IMR-90 (cell line): ENCODE results near the gene MAP7D1. TPM values are rescaled to one million over a fixed set of nuclear protein-coding genes. Genes with fewer than 3 reads are reported as not detected.

Source experiments
- ATAC-seq: fragments of 200-7000 bp; cut with Tn5 transposase; 2 replicates; pipeline ENCODE4 v1.9.1; 2020; ENCODE audit warnings: low read depth, mild to moderate bottlenecking, moderate library complexity
- BruUV-seq: library from RNA; stranded (reverse); fragments of 400-500 nt; replicated peaks from 2 replicates; lab custom pipeline; 2021; lab: Mats Ljungman, UMichigan
- CTCF ChIA-PET: fragments of 300-600 bp; formaldehyde crosslinking; extraction: SDS; loops from one replicate; lab custom pipeline; 2021; ENCODE audit warnings: antibody characterized with exemption; lab: Yijun Ruan, JAX
- POLR2A ChIA-PET: fragments of 300-600 bp; sonication (Branson Sonifier 250); formaldehyde crosslinking; loops from one replicate; lab custom pipeline; 2022; ENCODE audit warnings: antibody characterized with exemption; ENCODE audit not compliant: unreplicated experiment; lab: Charles Lee
- DNase-seq: peaks from one replicate; pipeline ENCODE4 v3.0.0; 2013
- H2AFZ ChIP-seq: replicated peaks from 2 replicates; pipeline ENCODE3; 2013; ENCODE audit warnings: low read length, mild to moderate bottlenecking; ENCODE audit not compliant: poor library complexity
- H2AK5ac ChIP-seq: 2 replicates; pipeline ENCODE4 v1.6.1; 2013; ENCODE audit warnings: low read depth, low read length, inconsistent platforms
- H2AK9ac ChIP-seq: replicated peaks from 2 replicates; pipeline ENCODE3; 2013; ENCODE audit warnings: mild to moderate bottlenecking, low read depth, low read length, moderate library complexity; ENCODE audit not compliant: poor library complexity
- H2BK120ac ChIP-seq: 2 replicates; pipeline ENCODE4 v1.6.1; 2013; ENCODE audit warnings: low read depth, low read length, inconsistent platforms
- H2BK15ac ChIP-seq: 3 replicates; pipeline ENCODE4 v1.6.1; 2013; ENCODE audit warnings: low read depth, low read length, inconsistent platforms
- H2BK20ac ChIP-seq: 2 replicates; pipeline ENCODE4 v1.6.1; 2013; ENCODE audit warnings: low read depth, mild to moderate bottlenecking, inconsistent platforms, low read length, moderate library complexity
- H2BK5ac ChIP-seq: 2 replicates; pipeline ENCODE4 v1.6.1; 2013; ENCODE audit warnings: mild to moderate bottlenecking, low read depth, low read length, inconsistent platforms; ENCODE audit not compliant: poor library complexity, severe bottlenecking
- H3K14ac ChIP-seq: replicated peaks from 2 replicates; pipeline ENCODE4 v1.6.1; 2013; ENCODE audit warnings: low read depth, low read length, inconsistent platforms
- H3K18ac ChIP-seq: 2 replicates; pipeline ENCODE4 v1.6.1; 2013; ENCODE audit warnings: low read depth, low read length, control low read depth
- H3K23ac ChIP-seq: 2 replicates; pipeline ENCODE4 v1.6.1; 2013; ENCODE audit warnings: low read depth, low read length, inconsistent platforms
- H3K27ac ChIP-seq: 2 replicates; pipeline ENCODE4 v1.5.1; 2013; ENCODE audit warnings: mild to moderate bottlenecking, control low read depth, low read length; ENCODE audit not compliant: insufficient read depth
- H3K27me3 ChIP-seq: 2 replicates; pipeline ENCODE4 v1.6.1; 2013; ENCODE audit warnings: low read length; ENCODE audit not compliant: control insufficient read depth, insufficient read depth
- H3K36me3 ChIP-seq: 2 replicates; pipeline ENCODE4 v1.6.1; 2013; ENCODE audit warnings: low read length, mixed read lengths; ENCODE audit not compliant: control insufficient read depth, insufficient read depth
- H3K4ac ChIP-seq: 2 replicates; pipeline ENCODE4 v1.6.1; 2013; ENCODE audit warnings: low read depth, low read length, inconsistent platforms
- H3K4me1 ChIP-seq: 2 replicates; pipeline ENCODE4 v1.6.1; 2013; ENCODE audit warnings: low read length, mixed read lengths; ENCODE audit not compliant: control insufficient read depth, insufficient read depth
- H3K4me2 ChIP-seq: 2 replicates; pipeline ENCODE4 v1.6.1; 2013; ENCODE audit warnings: low read depth, mild to moderate bottlenecking, control low read depth, low read length, moderate library complexity
- H3K4me3 ChIP-seq: 2 replicates; pipeline ENCODE4 v1.5.1; 2013; ENCODE audit warnings: low read depth, mild to moderate bottlenecking, control low read depth, low read length, moderate library complexity; ENCODE audit not compliant: insufficient read depth
- H3K56ac ChIP-seq: 2 replicates; pipeline ENCODE4 v1.6.1; 2013; ENCODE audit warnings: low read length, inconsistent platforms; ENCODE audit not compliant: insufficient read depth; ENCODE audit errors: extremely low read depth
- H3K79me1 ChIP-seq, 2 experiments: 2 replicates each; pipeline ENCODE4 v1.6.1; 2013; ENCODE audit warnings: low read length in 2 of 2, inconsistent platforms in 1 of 2, low read depth in 1 of 2
- H3K9ac ChIP-seq: 2 replicates; pipeline ENCODE4 v1.6.1; 2013; ENCODE audit warnings: low read depth, low read length, control low read depth
- H3K9me1 ChIP-seq: 2 replicates; pipeline ENCODE4 v1.6.1; 2013; ENCODE audit warnings: low read length, inconsistent platforms; ENCODE audit not compliant: insufficient read depth
- H3K9me3 ChIP-seq: 2 replicates; pipeline ENCODE4 v1.6.1; 2013; ENCODE audit warnings: low read length; ENCODE audit not compliant: control insufficient read depth, insufficient read depth
- H4K20me1 ChIP-seq: 2 replicates; pipeline ENCODE4 v1.6.1; 2013; ENCODE audit warnings: low read length, inconsistent platforms; ENCODE audit not compliant: insufficient read depth
- H4K5ac ChIP-seq: 2 replicates; pipeline ENCODE4 v1.6.1; 2013; ENCODE audit warnings: mild to moderate bottlenecking, low read depth, low read length, control low read depth
- H4K8ac ChIP-seq, 2 experiments: 2 replicates each; pipeline ENCODE4 v1.6.1; 2013; ENCODE audit warnings: low read depth in 2 of 2, low read length in 2 of 2, control low read depth in 1 of 2, inconsistent platforms in 1 of 2
- H4K91ac ChIP-seq: 2 replicates; pipeline ENCODE4 v1.6.1; 2013; ENCODE audit warnings: low read depth, low read length, inconsistent platforms; ENCODE audit not compliant: insufficient read depth
- BHLHE40 ChIP-seq: fragments of 150-350 bp; IDR thresholded peaks from 2 replicates; pipeline ENCODE4 v1.6.1; 2016; ENCODE audit warnings: mild to moderate bottlenecking, low read depth, low read length
- CEBPB ChIP-seq: IDR thresholded peaks from 2 replicates; pipeline ENCODE4 v1.6.1; 2012; ENCODE audit warnings: low read depth, low read length, improper control_type of control experiment
- CHD1 ChIP-seq: IDR thresholded peaks from 2 replicates; pipeline ENCODE4 v1.6.1; 2012; ENCODE audit warnings: low read depth, low read length, improper control_type of control experiment
- CTCF ChIP-seq: conservative IDR thresholded peaks from 2 replicates; pipeline ENCODE4 v1.5.1; 2012; ENCODE audit warnings: mild to moderate bottlenecking, low read depth, low read length, improper control_type of control experiment
- ELK1 ChIP-seq: fragments of 150-350 bp; IDR thresholded peaks from 2 replicates; pipeline ENCODE4 v1.6.1; 2016; ENCODE audit warnings: low read depth, mild to moderate bottlenecking, low read length, moderate library complexity, borderline replicate concordance
- FOS ChIP-seq: fragments of 150-350 bp; IDR thresholded peaks from 2 replicates; pipeline ENCODE4 v1.6.1; 2016; ENCODE audit warnings: low read depth, low read length
- MAFK ChIP-seq: IDR thresholded peaks from 2 replicates; pipeline ENCODE4 v1.6.1; 2012; ENCODE audit warnings: low read depth, low read length, improper control_type of control experiment
- MAZ ChIP-seq: IDR thresholded peaks from 2 replicates; pipeline ENCODE4 v1.6.1; 2012; ENCODE audit warnings: low read depth, mild to moderate bottlenecking, low read length, improper control_type of control experiment, moderate library complexity, borderline replicate concordance
- NFE2L2 ChIP-seq: fragments of 150-350 bp; IDR thresholded peaks from 2 replicates; pipeline ENCODE4 v1.6.1; 2016; ENCODE audit warnings: low read depth, mild to moderate bottlenecking, low read length
- POLR2A ChIP-seq: IDR thresholded peaks from 2 replicates; pipeline ENCODE4 v1.6.1; 2012; ENCODE audit warnings: mild to moderate bottlenecking, low read depth, low read length
- RAD21 ChIP-seq: IDR thresholded peaks from 2 replicates; pipeline ENCODE4 v1.6.1; 2012; ENCODE audit warnings: low read length, improper control_type of control experiment
- RCOR1 ChIP-seq: IDR thresholded peaks from 2 replicates; pipeline ENCODE4 v1.6.1; 2012; ENCODE audit warnings: mild to moderate bottlenecking, low read length, improper control_type of control experiment; ENCODE audit not compliant: insufficient replicate concordance
- RFX5 ChIP-seq: IDR thresholded peaks from 2 replicates; pipeline ENCODE4 v1.8.0; 2012; ENCODE audit warnings: low read depth, mild to moderate bottlenecking, low read length, moderate library complexity
- SMC3 ChIP-seq: fragments of 150-350 bp; IDR thresholded peaks from 2 replicates; pipeline ENCODE4 v1.6.1; 2016; ENCODE audit warnings: low read depth, mild to moderate bottlenecking, antibody characterized with exemption, low read length, moderate library complexity
- USF2 ChIP-seq: fragments of 150-350 bp; IDR thresholded peaks from 2 replicates; pipeline ENCODE4 v1.6.1; 2017; ENCODE audit warnings: mild to moderate bottlenecking, antibody characterized with exemption, low read length, low read depth
- WGBS, 2 experiments: methylation state at CpG; one replicate each; pipeline versions ENCODE4 v1.1.5 to v1.1.7; 2013; ENCODE audit warnings: missing lambda C conversion rate in 2 of 2; ENCODE audit not compliant: insufficient read length in 1 of 2; ENCODE audit errors: extremely low coverage in 2 of 2; 5-methylcytosine and 5-hydroxymethylcytosine counted together
- dilution Hi-C: fragments of 300-500 bp; cut with HindIII; formaldehyde crosslinking; loops from one replicate; pipeline ENCODE4 v1.14.3; 2018; ENCODE audit warnings: low sequenced_read_pairs; ENCODE audit not compliant: unreplicated experiment
- in situ Hi-C: fragments of 300-500 bp; cut with MboI; formaldehyde crosslinking; loops from 3 replicates; pipeline ENCODE4 v1.14.3; 2019; ENCODE audit warnings: low sequenced_read_pairs, inconsistent platforms, mixed read lengths
- intact Hi-C: fragments of 100-400 bp; cut with micrococcal nuclease; formaldehyde crosslinking; loops from 2 replicates; pipeline ENCODE4 v1.10.0; 2022
- polyA plus RNA-seq, 3 experiments: library from polyadenylated mRNA; depleted of rRNA; stranded (reverse); fragments of >200 nt; gene quantifications; 2 replicates each; pipeline ENCODE4 v1.2.3, GENCODE V29; 2012; ENCODE audit warnings: low replicate concordance in 1 of 3
- total RNA-seq: library from RNA; depleted of rRNA; stranded (reverse); fragments of >200 nt; gene quantifications from 2 replicates; pipeline ENCODE4 v1.2.3, GENCODE V29; 2012

The MAP7D1 gene
- total and polyA plus RNA-seq, 2 of the 4 experiments (the other 2 are of a cell fraction), result 32.3 to 81.9 TPM

- Histone ChIP-seq H3K4me3 (no peak overlapping the region), H3K4ac (no peak overlapping the region), H3K9ac (no peak overlapping the region), H4K20me1 (peaks cover 96% of the 10 kb centered on the region), H2AK9ac (no peak overlapping the region), H3K14ac (no peak overlapping the region), H3K36me3 (peaks cover 18% of the 10 kb centered on the region), H3K79me1 (peaks cover 5 to 58% of the 10 kb centered on the region in 2 experiments; a peak in 3 of 4 replicates), H3K9me3 (no peaks in the 10 kb centered on the region), H3K18ac (no peak overlapping the region), H4K91ac (no peak overlapping the region), H3K27ac (no peak overlapping the region), H4K8ac (no peak overlapping the region), H4K5ac (no peak overlapping the region), H2AFZ (no peak overlapping the region), H2BK120ac (no peak overlapping the region), H3K27me3 (no peaks in the 10 kb centered on the region), H2BK20ac (no peak overlapping the region), H2BK15ac (no peak overlapping the region), H3K56ac (no peak overlapping the region), H2AK5ac (no peak overlapping the region), H3K4me2 (no peak overlapping the region), H3K4me1 (peaks cover 20% of the 10 kb centered on the region), H3K23ac (no peak overlapping the region), H2BK5ac (no peak overlapping the region), H3K9me1 (peaks cover 25% of the 10 kb centered on the region)
- in situ Hi-C loops, result no loop called here
- intact Hi-C loops, result no loop called here
- ATAC-seq, result no peak
- CTCF ChIA-PET, result no interaction called here
- TF ChIP-seq NFE2L2 (no peak), CEBPB (no peak), RFX5 (no peak), MAZ (no peak), SMC3 (no peak), USF2 (no peak), RCOR1 (no peak), MAFK (no peak), CTCF (no peak), ELK1 (no peak), POLR2A (no peak), CHD1 (no peak), BHLHE40 (no peak), RAD21 (no peak), FOS (no peak)
- no peak for DNase-seq
- BruUV-seq, result no TSS peak
- dilution Hi-C loops, result no loop called here
- WGBS, 2 experiments, result no CpG with 5 or more reads among the region's 2 CpGs
- POLR2A ChIA-PET, result no interaction called here
Observed at GRCh38 chr1:36164361-36164760, 8.4 kb downstream of the MAP7D1 start.
